NCI-H2171 (cell line): ENCODE measurements around the gene FETUB.
"Not testable (repeated sequence)": the region's sequence is repeated elsewhere in the genome, so short reads cannot be mapped to it uniquely, and the experiment has no call there.

ENCODE experiments used
- DNase-seq: peaks from one replicate; lab custom pipeline; 2025; lab: John Stamatoyannopoulos, UW

Gene FETUB

DNA sequence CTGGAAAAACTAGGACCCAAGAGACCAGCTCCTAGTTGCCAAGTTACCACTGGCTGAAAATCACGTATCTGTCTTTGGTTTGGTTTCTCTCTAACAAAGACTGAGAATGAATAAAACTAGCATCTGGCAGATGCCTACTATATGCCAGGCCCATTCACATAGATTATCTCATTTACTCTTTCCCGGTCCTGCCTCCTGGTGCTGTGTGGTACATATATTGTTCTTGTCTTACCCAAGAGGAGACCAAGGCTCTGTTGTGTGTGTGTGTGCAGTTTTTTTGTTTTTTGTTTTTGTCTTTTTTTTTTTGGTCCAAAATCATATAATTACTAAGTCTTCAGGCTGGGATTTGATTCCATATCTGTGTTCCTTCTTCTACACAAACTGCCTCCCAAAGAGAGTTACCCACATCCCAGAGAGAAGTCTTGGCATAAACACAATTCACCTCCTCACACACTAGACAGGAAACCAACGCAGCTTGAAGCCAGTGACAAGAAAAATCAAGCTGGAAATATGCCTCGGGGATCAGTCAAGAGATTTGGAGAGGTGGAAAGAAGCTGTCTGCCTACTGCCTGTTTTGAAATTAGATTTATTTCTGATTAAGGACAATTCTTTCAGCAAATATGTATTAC is 26.4 kb upstream of the FETUB start:
- no peak for DNase-seq

- DNase-seq = no peak
Observed at GRCh38 chr3:186614266-186614596, 26.0 kb upstream of the FETUB start.

- DNase-seq = no peak
Observed at GRCh38 chr3:186614597-186615483, 25.4 kb upstream of the FETUB start.

DNA sequence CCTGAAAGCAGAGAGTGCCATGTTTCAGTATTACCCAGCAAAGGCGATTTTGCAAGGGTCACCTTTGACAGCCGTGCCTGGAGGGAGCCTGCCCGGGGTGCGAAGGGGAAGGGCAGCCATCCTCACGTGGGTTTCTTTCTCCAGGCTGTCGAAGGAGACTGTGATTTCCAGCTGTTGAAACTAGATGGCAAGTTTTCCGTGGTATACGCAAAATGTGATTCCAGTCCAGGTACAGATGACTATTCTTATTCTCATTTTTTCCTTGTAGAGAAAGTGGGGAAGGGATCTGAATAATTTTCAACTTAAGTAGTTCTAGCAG is 23.9 kb upstream of the FETUB start:
- DNase-seq = no peak

- peak; percentile 37 for DNase-seq
Observed at GRCh38 chr3:186617036-186617946, 22.9 kb upstream of the FETUB start.

GRCh38 chr3:186618318-186618938 is 21.8 kb upstream of the FETUB start:
- no peak for DNase-seq

DNA sequence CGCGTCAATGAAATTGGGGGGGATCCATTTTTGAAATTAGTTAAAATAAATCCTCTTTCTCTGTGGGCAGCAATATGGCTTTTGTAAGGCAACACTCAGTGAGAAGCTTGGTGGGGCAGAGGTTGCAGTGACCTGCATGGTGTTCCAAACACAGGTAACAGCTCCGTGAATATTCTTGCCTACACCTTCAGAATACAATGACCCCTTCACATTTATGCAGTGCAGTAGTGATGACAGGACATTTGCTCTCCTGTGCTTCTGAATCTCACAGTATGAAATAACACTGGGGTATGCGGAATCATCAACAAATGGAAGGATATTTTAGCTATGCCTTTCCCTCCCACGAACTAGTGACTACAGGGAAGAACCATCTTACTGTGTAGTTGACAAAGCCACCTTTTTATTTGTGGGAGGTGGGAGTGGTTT is 20.4 kb upstream of the FETUB start:
- DNase-seq = no peak

DNA sequence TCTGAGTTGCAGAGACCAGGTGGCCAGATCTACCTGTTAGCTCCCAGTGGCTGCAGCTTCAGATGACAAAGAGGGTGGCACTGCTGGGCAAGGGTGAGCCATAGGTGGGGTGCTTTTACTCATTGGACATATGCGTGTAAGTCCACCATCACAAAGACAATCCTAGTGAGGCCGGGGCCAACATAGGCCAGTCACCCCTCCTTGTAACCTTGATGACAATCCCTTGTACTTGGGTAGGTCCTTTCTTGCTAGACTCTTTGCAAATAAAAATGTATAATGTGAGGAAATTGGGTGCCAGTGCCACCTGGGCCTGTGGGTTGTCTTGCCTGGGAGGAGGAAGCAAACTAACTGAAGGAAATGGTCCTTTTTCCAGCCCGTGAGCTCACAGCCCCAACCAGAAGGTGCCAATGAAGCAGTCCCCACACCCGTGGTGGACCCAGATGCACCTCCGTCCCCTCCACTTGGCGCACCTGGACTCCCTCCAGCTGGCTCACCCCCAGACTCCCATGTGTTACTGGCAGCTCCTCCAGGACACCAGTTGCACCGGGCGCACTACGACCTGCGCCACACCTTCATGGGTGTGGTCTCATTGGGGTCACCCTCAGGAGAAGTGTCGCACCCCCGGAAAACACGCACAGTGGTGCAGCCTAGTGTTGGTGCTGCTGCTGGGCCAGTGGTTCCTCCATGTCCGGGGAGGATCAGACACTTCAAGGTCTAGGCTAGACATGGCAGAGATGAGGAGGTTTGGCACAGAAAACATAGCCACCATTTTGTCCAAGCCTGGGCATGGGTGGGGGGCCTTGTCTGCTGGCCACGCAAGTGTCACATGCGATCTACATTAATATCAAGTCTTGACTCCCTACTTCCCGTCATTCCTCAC is 19.7 kb upstream of the FETUB start:
- no peak for DNase-seq

DNA sequence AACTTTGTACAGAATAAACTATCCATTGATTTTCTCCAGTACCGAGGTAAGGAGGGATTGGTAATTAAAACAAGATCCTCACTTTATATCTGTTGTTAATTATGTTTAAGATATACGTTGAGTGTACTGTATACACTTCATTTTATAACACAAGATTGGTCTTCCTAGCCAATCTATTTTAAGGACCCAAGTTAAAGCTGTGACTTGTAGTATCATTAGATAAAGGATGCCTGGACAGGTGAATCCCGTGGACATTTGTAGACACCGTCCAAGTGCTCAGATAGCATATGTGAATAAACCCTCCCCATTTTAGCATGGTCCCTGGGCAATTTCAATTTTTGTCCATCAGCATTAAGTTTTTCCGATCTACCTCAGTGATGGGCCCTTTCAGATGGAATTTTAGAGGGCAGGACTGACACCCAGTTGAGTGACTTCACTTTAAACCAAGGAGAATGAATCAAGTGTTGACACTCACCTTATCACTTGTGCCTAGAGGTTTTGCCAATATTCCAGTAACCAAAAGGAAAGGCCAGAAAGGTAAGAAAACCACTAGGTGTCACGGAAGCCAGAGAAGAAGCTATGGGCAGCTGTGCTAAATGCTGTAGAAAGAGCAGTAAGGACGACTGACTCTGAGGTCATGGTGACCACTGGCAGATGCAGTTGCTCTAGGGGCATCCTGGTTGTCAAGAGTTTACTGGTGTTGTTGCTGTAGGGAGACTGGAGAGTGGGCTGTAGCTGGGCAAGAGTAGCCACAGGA is 18.1 kb upstream of the FETUB start:
- no peak for DNase-seq

GRCh38 chr3:186622651-186623310 is 17.4 kb upstream of the FETUB start:
- no peak for DNase-seq

DNA sequence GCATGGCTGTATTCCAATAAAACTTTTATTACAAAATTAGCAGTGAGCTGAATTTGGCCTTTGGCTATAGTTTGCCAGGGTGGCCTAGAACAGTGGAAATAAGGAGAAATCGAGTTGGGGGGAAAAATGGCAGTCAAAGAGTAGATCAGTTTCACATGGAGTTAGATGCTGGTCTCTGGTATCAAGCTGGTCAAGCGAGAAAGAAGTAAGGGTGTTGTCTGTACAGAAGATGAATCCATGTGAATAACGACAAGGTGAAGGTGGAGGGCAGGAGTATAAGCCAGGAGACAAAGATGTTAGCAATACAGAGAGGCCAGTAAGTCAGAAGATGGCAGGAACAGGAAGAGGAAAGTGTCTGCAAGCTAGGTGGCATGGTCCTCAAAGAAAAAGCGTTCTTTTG is 15.6 kb upstream of the FETUB start:
- no peak for DNase-seq

- no peak for DNase-seq
Observed at GRCh38 chr3:186625600-186626042, 14.6 kb upstream of the FETUB start.

DNA sequence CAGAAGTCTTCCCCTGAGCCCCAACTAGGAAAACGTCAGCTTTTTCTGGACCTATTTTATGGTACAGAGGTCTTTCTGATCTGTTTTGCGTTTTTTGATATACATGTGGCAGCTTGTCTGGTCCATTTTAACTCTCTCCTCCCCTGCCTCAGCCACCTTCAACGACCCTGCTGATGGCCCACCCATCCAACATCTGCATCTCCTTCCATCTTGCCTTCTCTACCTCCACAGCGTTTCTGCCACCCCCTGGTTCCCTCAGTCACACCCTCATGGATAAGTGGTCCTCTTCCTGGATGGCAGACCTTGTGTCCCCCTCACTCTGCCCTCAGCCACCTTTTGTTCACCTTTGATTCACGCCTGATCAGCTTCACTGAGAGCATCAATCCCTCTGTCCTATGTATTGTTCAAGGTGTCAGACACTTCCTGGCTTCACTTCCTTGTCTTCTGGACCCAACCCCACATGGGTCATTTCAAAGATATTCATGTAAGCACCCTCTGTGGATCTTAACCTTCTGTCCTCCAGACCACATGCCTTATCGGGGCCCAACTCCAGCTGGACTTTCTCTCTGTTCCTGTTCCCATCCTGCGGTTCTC is 13.8 kb upstream of the FETUB start:
- DNase-seq = no peak

DNA sequence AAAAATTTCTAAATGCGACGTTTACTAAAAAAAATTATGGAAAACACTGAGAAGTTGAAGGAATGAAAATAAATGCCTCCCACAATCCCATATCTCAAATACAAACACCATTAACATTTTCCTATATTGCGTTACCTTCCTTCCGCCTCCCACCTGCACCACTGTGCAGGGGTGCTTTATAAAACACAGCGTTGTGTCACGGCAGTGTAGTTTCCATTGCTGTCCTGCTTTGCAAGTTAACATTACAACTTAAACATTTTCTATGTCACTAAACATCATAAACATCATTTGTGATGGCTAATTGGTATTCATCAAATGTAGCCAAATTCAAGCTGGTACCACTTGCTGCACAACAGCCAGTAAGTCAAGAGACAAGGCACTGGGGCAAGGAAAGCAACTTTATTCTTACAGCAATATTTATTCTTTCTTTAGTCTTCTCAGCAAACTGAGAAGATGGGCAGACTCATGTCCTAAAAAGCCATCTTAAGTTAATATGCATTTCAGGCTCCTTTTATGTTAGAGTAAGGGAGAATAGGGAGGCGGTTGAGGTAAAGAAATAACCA is 12.3 kb upstream of the FETUB start:
- DNase-seq = no peak

GRCh38 chr3:186628756-186629155 is 11.4 kb upstream of the FETUB start:
- no peak for DNase-seq

- no peak for DNase-seq
Observed at GRCh38 chr3:186630950-186631641, 9.1 kb upstream of the FETUB start.

- DNase-seq = no peak
Observed at GRCh38 chr3:186633481-186633880, 6.7 kb upstream of the FETUB start.

- not testable (repeated sequence) for DNase-seq
Observed at GRCh38 chr3:186634207-186634606, 6.0 kb upstream of the FETUB start.

DNA sequence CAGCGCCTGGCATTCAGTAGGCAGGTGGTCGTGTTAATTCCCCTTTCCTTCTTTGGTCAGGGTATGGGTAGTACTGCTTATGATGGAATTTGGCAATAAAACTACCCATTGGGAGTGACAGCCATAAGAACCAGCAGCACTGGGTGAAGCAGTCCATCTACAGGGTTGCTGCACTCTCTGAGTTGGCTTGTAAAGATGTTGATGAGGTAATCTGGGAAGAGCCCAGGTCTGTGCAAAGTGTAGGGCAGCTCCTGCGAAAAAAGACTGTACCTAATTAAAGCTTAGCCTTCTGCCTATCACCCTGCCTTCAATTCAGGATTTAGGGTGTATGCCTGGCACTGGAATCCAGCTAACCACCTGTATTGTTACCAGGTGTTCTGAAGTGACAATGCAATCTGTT is 4.7 kb upstream of the FETUB start:
- no peak for DNase-seq
